Stimulated activated CD4-positive, alpha-beta T cell treated with anti-CD3 and anti-CD28 coated beads, Interleukin-15, amount 100 ng/mL, for 24 hours (primary cell): ENCODE measurements around the gene ATG7.
"Not testable (repeated sequence)": the region's sequence is repeated elsewhere in the genome, so short reads cannot be mapped to it uniquely, and the experiment has no call there.

Experiments
- DNase-seq: peaks from one replicate; pipeline ENCODE4 v3.0.0-alpha.2; 2020

ATG7 gene

DNA sequence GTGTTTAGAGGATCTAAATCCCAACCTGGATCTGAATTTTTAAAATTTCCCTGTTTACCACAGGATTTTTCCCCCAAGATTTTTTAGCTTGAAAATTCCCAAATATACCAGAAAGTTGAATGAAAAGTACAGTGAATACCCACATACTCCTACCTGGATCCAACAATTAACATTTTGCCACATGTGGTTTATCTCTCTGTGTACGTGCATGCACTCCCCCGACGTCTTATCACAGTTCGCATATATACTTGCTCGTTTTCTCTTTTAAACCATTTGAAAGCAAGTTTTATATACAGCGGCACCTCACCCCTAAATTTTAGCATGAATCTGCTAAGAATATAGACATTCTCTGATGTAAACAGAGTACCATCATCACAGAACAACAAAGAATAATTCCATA, 165.3 kb downstream of the ATG7 start:
- no peak for DNase-seq

DNA sequence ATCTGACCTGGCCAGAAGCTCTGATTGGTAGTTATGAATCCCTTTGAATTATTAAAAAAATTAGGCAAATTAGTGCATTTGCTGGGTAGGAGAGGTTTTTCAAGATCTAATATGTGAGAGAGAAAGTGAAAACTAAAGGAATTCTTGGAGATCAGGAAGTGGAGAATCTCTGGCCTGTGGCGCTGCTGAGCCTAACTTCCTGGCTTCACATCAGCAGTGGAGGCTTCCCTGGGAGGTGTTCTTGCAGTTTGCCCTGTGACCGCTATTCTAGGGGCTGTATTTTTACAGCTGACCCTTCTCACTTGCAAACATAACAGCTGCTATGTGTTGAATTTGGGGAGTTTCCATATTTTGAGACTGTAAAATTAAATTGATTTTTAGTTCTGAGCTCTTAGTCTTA, 166.4 kb downstream of the ATG7 start:
- DNase-seq: no peak

DNA sequence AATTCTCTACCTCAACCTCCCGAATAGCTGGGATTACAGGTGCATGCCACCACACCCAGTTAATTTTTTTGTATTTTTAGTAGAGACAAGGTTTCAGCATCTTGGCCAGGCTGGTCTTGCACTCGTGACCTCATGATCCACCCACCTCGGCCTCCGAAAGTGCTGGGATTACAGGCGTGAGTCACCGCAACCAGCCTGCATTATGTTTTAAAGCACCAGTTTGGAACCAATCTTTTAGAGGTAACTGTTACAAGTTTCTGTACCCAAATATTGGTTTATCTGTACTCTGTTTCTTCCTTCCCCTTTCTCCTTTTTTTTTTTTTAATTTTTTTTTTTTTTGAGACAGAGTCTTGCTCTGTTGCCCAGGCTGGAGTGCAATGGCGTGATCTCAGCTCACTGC, 169.1 kb downstream of the ATG7 start:
- not testable (repeated sequence) for DNase-seq

DNA sequence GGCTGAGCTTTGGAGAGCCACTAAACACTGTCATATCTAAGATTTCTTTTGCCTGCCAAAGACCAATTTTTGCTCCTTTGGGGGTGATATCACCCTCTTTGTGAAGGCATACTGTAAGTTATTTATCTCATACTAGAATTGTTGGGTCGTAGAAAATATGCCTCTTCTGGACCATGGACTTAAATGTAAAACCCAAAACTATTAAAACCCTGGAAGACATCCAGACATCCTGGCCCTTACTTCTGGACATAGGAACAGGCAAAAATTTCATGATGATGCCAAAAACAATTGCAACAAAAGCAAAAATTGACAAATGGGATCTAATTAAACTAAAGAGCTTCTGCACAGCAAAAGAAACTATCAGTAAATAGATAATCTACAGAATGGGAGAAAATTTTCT, 172.2 kb downstream of the ATG7 start:
- no peak for DNase-seq

DNA sequence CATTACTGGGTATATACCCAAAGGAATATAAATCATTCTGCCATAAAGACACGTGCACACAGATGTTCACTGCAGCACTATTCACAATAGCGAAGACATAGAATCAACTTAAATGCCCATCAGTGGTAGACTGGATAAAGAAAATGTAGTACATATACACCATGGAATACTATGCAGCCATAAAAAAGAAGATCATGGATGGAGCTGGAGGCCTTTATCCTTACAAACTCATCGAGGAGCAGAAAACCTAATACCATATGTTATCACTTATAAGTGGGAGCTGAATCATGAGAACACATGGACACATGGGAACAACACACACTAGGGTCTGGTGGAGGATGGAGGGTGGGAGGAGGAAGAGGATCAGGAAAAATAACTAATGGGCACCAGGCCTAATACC, 173.0 kb downstream of the ATG7 start:
- DNase-seq: not testable (repeated sequence)

DNA sequence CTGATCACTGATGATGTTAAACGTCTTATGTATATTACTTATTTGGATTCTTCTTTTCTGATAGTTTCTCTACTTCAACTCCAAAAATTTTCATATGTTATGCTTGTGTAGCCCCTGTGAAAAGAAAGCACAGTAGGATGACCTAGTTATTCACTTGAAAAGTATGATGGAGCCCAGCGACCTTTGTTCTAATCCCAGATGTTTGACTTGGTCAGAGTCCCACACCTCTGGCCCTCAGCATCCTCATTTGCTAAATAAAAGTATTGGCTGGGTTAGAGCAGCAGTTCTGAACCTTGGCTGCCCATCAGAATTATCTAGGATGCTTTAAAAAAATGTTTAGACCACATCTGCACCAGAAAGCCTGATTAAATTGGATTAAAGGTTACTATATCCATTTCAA, 173.7 kb downstream of the ATG7 start:
- DNase-seq: no peak

DNA sequence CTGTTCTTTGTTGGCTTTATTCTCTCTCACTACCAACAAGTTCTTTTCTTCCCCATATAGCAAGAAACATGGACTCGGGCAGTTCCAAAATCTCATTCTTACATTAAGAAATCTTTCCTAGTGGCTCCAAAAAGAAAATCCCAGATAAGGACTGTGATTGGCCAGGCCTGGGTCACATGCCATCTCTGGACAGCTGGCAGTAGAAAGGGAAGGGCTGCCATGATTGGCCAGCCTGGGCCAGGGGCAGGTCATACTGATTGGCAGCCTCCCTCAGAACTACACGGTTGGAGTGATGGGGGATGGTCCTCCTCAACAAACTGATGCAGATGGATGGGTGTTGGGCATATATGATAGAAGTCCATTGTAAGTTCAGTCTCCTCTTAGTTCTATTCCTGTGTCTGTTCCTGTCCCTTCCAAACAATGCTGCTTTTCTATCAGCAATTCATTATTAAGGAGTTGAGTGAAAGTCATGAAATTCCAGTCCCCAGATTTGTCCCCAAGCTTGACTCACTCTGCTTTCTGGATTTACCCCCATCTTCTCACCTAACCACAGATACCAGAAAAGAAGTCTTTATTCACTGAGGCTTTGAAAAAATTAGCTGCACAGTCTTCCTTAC, 175.5 kb downstream of the ATG7 start:
- DNase-seq: no peak

DNA sequence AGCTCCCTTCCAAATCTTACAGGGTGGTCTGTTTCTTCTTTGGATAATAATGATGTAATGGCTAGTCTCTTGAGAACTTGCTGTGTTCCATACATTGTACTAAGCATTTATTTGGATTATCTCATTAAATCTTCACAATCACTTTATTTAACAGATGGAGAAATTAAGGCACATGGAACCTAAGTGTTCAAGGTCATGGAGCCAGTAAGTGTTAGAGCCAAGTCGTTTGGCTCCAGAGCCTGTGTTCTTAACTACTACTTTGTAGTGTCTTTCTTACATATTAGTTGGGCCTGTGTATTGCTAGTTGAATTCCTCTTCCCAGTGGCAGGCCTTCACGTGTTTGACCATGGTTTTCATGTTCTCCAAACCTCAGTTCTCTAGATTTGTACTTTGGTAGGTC, 177.8 kb downstream of the ATG7 start:
- no peak for DNase-seq

DNA sequence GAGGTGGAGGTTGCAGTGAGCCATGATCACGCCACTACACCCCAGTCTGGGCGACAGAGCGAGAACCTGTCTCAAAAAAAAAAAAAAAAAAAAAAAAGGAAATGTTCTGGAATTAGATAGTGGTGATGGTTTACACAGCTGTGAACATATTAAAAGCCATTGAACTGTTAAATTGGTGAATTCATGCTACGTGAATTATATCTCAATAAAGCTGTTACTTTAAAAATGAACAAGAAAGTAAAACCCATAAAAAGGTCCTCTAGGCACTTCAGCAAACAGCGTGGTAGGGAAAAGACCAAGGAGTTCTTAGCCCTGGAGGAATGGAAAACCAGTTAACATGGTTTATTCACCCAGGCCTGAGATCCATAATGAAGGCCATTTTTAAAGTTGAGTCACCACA, 180.1 kb downstream of the ATG7 start:
- no peak for DNase-seq

DNA sequence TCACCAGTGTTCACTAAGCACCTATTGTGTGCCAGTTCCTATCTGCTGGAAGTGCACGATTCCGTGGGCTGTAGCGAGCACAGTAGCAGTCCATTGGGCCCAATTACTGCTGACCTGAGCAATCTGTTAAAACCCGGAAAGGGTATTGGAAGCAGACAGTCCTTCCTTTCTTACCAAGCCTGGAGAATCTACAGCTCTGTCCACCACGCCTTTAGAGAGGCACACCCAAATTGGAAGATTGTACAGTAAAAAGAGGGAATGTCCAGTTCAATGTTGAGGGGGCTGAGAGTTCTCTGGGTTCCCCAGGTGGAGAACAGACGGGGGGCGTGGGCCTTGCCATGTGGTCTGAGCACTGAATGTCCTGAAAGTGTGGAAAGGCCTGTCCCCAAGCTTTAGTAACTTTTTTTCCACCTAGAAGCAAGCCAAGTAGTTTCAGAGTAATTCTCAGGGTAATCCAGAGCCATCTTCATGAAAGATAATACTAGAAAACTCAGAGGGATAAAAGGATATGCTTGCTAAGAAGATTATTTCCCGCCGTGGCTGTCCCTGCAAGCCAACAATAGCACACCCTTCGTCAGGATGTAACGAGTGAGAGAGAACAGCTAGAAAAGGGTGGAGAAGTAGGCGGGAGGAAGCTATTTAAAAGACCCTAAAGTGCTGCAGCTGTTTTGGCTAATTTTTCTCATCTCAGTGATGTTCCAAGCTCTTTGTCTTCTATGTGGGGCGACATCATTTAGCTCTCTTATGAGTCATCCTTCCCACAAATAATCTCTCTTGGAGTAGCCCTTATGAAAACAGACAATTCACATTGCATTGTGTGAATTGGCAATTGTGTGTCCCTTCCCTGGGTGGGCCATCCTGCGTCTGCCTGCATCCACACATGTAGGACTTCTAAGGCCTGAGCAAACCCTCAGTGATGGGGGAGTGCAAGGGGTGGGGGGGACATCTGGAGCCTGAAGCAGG, 181.0 kb downstream of the ATG7 start:
- no peak for DNase-seq

DNA sequence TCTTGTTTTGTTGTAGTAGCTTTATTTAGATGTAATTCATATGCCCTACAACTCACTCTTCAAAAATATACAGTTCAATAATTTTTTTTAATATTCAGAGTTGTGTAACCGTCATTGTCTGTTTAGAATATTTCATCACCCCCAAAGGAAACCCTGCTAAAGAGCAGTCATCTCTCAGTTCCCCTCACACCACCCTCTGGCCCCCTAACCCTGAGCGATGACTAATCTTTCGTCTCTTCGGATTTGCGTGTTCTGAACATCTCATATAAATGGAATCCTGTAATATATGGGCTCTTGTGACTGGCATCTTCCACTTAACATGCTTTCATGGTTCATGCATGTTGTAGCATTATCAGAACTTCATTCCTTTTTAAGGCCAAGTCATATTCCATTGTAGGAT, 183.8 kb downstream of the ATG7 start:
- no peak for DNase-seq

DNA sequence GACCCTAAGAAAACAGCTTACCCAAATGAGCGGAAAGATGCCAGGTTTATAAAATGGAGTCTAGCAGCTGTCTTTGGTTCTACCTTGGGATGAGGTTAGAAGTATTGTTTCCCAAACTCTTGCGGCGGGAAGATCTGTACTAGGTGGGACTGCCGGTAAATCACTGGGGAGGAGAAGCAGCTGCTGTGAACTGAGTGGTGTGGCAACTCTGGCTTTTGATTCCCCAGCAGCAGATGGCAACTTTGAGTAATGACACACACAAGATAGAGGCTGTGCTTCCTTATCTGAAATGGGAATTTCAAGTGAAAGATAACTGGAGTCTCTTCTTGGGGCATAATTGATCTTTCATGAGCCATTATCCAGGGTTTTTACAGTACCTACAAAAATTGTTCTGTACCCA, 184.9 kb downstream of the ATG7 start:
- DNase-seq: no peak

DNA sequence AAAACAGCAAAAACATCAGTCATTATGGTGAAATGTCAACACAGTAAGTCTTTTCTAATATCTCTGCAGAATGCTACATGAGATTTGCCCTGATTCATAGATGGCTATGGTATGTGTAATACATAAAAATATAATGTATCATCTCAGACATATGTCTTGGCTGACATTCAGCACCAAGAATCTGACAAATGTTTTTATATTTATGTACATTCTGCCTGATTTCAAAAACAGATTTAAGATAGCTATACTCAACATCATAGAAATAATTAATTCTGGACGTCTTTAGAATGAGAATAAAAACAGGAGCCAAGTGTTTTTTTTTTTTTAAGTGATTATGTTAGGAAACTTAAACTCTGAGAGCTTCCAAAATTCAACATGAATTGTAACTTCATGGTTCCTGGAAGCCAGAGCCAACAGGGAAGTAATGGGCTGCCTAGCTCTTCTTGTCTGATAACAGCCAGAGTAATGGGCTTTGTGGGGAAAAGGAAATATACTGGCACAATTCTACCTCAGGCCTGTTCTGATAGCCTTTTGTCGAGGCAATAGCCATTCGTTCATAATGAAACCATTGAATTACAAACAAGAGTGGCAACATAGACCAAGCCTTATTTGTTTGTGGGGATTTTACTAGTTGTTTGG, 187.1 kb downstream of the ATG7 start:
- DNase-seq: no peak

DNA sequence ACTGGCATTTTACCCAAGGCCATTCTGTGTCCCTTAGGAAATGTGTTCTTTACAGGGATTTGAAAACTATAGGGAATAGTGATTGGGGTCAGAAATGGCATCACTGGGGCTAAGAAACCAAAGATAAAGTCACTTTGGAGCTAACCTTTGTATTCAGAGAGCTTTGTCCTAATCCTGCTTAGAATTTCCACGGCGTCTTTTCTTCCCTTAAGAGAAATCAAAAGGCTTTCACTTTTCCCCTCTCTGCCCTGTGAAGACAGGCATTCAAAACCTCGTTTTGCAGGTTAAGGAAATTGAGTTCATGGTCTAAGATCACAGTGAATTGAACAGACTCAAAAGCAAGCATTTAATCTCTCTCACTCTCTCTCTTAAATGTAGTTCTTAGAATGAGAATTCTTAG, 189.0 kb downstream of the ATG7 start:
- DNase-seq: no peak

DNA sequence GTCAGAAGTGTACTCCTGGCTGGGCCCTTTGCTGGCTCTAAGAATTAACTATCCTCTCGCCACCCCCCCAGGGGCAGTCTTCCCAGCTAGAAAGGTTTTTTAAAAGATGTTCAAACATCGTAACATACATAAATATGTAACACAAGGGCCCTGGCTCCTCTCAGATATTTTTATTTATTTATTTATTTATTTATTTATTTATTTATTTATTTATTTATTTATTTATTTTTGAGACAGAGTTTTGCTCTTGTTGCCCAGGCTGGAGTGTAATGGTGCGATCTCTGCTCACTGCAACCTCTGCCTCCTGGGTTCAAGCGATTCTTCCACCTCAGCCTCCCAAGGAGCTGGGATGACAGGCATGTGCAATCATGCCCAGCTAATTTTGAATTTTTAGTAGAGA, 190.5 kb downstream of the ATG7 start:
- not testable (repeated sequence) for DNase-seq

DNA sequence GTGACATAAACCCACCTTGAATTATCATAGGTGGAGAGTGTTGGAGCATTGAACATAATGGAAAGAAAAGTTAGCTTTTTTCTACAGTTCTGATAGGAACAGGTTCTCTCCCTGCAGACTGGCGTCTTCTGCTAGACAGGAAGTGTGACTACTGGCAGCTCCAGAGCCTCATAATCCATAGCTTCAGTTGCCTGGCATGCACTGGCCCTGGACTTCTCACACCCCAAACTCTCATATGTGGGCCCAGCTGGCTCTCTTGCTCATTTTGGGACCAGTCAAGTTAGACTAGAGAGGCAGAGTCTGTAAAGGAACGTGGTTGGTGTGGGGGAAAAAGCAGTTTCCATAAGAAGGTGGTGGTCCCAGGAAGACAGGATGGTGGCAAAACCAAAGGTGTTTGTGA, 191.4 kb downstream of the ATG7 start:
- DNase-seq: no peak

DNA sequence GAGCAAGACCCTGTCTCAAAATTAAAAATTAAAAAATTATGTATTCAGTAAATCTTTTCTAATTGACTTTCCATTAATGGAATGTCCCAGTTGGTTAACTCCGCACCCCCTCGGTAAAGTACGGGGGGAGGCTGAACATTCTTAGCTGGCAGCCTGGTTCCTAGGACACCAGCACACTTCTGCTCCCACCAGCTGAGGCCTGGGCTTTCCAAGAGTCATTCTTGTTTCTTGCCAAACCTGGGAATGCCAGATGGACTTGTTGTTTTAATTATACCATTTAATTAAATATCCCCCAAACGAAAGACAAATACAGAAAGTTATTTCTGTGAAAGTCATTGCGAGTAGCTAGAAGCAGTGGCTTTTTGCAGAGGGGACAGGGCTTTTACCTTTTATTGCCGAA, 192.2 kb downstream of the ATG7 start:
- no peak for DNase-seq

DNA sequence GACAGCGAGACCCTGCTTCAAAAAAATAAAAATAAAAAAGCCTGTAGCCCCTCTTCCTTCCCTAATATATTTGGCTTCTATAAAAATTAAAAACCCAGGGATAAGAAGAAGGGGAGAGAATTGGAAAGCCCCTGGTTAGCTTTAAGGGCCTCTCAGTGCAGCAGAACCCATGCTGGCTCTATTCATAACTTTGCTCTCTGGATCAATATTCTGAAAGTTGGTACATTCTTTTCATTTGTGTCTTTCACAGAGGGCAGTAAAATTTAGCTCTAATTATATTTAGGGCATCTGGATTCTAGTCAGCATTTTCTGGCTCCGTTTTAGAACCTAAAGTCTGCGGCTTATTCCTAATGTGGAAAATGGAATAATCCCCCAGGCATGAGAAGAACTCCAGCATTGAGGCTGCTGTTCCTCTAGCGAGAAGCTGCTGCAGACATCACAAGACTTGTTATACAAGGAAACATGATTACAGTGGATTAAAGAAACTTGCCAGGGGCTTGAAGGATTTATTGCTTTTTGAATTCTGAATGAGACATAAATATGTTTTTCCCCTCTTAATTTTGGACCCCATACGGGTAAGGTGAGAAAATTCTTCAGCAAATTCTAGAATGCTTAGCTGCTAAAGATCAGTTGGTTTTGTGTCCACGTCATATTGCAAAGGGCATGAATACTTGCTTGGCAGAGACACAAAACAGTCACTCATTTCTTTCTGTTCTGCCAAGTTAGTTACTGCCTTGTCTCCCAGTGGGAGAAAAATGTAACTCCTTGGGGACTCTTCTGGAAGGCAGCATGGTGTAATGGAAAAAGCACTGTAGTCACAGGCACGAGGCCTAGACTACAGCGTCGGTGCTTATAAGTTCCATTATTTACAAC, 193.8 kb downstream of the ATG7 start:
- DNase-seq: no peak

DNA sequence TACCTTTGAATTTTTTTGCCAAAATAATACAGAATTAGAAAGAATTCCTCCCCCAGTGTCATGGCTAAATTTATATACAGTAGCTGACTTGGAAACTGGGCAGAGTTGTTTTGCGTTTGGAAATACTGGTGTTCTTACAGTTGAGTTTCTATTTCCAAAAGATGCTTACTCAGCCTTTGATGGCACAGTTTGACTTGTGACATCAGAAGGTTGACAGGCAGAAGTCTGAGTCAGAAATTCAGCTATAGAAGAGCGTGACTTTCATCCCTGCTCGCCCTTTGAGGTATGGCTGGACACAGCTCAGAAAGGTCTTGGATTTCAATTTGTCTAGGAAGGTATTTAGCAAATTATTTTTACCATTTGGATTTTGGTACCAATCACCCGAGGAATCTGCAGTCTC, 195.7 kb downstream of the ATG7 start:
- no peak for DNase-seq

DNA sequence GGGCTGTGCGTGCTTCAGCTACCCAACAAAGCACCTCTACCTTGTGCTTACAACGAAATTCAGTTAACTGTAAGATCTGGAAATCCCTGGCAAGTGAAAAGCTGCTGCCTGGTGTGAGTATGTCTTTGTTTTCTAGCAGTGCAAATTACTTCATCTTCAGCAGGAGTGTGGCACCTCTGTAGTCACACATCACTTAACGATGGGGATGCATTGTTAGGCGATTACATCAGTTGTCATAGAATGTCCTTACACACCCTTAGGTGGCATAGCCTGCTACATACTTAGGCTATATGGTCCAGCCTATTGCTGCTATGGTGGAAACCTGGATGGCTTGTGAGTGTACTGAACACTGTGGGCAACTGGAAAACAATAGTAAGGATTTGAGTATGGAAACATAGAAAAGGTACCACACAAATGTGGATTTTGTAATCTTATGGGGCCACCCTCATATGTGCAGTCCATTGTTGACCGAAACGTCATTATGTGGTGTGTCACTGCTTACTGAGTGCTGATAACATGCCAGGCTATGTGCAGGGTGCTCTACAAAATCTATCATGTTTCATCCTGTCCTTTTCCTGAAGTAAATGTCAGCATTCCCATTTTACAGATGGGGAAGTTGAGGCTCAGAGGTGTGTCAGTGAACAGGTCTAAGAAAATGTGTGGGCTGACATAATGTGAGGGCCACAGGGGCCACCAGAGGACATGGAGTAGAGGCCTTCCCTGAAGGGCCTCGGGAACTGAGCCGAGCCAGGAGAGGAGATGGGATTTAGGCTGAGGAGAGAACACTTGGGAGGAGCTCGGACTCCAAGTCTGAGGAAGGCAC, 198.0 kb downstream of the ATG7 start:
- DNase-seq: no peak

DNA sequence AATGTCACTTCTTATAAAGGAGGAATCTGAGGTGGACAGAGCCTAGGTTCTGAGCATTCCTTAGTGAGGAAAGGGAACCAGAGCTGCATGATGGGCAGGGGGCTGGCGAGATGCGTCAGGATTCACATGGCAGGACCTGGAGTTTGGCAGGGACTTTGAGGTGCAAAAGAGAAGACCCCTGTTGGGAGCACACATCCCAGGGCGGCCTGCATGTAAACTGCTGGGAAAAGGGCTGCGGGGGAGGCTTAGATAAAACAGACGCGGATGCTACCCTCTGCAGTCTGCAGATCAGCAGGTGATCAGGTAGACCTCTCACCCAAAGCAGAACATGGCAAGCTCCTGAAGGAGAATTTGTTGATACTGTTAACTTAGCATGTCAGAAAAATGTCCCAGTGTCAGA, 203.1 kb downstream of the ATG7 start:
- no peak for DNase-seq

DNA sequence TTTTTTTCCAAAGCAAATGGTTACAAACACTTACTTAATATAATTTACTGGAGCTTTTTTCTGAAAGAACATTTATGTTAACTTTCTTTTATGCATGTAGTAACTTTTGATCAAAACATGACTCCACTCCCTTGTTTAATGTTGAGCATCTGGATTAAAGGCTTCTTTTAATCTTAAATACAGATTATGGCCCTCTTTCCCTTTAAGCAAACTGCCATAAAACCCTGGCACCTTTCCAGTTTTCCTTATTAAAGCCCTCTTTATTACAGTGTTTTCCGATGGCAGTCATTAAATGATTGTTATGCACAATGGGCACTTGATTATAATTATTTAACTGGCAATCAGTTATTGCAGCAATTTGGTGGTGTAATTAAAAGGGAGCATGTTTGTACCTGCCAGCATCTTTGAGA, 204.5 kb downstream of the ATG7 start:
- no peak for DNase-seq
